Bronchial epithelial cell (primary cell): ENCODE results near the gene TMEM72. TPM values are rescaled to one million over a fixed set of nuclear protein-coding genes. Genes with fewer than 3 reads are reported as not detected.

ENCODE experiments used
- DNase-seq: peaks from one replicate; pipeline ENCODE4 v3.0.0-alpha.2; 2010; ENCODE audit warnings: low read depth
- FAIRE-seq: peaks from 2 replicates; lab custom pipeline; 2011; peaks lifted over from hg19 to GRCh38; lab: Jason Lieb, UNC
- H3K27me3 ChIP-seq: 2 replicates; pipeline ENCODE4 v1.5.1; 2011; ENCODE audit warnings: low read length; ENCODE audit not compliant: control insufficient read depth, insufficient read depth
- H3K36me3 ChIP-seq: 2 replicates; pipeline ENCODE4 v1.5.1; 2011; ENCODE audit warnings: low read length; ENCODE audit not compliant: control insufficient read depth, insufficient read depth
- H3K4me3 ChIP-seq: 2 replicates; pipeline ENCODE4 v1.5.1; 2011; ENCODE audit warnings: mild to moderate bottlenecking, low read depth, low read length, control low read depth
- total RNA-seq: library from RNA; depleted of rRNA; stranded (reverse); fragments of >200 nt; gene quantifications from 2 replicates; pipeline ENCODE4 v1.2.1, GENCODE V29; 2014
- TF ChIP-seq, protein P1 (sequence below): IDR thresholded peaks from 2 replicates; pipeline ENCODE4 v1.5.1; 2011; ENCODE audit warnings: mild to moderate bottlenecking, moderate library complexity, low read length, control low read depth, inconsistent platforms; ENCODE audit not compliant: insufficient read depth, severe bottlenecking

TMEM72 gene
- total RNA-seq, result not detected in 2 replicates

DNA sequence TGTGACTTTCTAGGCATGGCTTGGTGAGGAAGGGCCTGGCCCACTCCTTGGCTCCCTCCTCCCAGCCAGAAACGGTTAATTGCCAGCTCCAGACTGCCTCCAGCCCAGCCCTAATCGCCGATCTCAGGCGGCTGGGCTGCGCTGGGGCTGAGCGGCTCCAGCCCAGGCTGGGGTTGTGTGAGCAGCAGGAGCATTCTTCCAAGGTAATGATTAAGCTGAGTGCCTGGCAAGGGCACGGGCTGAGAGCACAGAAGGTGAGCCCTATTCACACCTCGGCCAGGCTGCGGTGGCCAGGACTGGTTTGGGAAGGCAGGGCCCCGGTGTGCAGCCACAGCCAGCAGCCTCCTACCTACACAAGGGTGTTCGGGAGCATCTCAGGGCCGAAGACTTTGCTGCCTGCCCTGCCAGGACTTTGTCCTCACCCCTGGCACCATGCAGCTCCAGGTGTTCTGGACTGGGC is at the start of gene TMEM72:
TSS of gene TMEM72 (plus strand) at position 257 of the 460 bp plus-strand sequence. CDS start at position 433, 176 bp downstream.
- DNase-seq (no peak), FAIRE-seq (no peak)
- TF ChIP-seq, protein P1, sequence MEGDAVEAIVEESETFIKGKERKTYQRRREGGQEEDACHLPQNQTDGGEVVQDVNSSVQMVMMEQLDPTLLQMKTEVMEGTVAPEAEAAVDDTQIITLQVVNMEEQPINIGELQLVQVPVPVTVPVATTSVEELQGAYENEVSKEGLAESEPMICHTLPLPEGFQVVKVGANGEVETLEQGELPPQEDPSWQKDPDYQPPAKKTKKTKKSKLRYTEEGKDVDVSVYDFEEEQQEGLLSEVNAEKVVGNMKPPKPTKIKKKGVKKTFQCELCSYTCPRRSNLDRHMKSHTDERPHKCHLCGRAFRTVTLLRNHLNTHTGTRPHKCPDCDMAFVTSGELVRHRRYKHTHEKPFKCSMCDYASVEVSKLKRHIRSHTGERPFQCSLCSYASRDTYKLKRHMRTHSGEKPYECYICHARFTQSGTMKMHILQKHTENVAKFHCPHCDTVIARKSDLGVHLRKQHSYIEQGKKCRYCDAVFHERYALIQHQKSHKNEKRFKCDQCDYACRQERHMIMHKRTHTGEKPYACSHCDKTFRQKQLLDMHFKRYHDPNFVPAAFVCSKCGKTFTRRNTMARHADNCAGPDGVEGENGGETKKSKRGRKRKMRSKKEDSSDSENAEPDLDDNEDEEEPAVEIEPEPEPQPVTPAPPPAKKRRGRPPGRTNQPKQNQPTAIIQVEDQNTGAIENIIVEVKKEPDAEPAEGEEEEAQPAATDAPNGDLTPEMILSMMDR, result no peak

DNA sequence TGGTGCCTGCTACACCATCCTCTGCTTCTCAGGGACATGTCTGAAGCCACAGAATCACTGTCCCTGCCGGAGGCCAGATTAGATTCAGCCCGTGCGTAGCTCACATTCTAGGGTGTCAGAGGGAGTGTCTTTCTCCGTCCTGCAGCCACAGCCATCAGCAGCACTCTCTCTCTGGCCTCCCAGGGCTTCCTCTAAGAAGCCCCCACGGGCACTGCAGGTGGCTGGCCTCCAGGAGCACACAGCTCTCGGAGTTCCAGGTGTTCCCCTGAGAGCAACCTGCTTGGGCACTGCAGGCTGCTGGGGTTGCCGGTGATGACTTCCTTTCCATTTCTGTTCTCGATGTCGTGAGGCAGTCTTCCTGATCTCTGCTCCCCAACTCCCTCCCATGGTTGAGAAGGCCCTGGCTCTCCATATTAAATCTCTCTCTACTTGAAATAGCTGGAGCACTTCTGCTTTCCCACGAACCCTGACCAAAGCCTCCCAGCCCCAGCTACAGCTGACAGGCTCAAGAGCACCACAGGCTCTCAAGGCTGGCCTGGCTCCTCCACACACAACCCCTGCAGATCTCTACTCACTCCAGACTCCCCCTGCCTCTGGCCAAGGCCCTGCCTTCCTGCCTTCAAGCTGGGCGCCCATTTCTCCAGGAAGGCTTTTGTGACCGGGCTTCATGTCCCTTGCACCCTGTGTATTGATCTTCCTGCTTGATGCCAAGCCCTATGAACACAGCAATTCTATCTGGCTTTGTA is 49.0 kb upstream of the TMEM72 start:
- H3K27me3 ChIP-seq, result peaks cover 3% of the 10 kb centered on the region
- H3K36me3 ChIP-seq, result no peaks in the 10 kb centered on the region
- FAIRE-seq (no peak), DNase-seq (no peak)
- TF ChIP-seq, protein P1, result no peak
- H3K4me3 ChIP-seq, result no peak overlapping the region

More for the DNA sequence above, at the start of gene TMEM72:
- Histone ChIP-seq H3K27me3 (no peaks in the 10 kb centered on the region), H3K4me3 (no peak within 1 kb of the TSS), H3K36me3 (no peaks in the 10 kb centered on the region)

DNA sequence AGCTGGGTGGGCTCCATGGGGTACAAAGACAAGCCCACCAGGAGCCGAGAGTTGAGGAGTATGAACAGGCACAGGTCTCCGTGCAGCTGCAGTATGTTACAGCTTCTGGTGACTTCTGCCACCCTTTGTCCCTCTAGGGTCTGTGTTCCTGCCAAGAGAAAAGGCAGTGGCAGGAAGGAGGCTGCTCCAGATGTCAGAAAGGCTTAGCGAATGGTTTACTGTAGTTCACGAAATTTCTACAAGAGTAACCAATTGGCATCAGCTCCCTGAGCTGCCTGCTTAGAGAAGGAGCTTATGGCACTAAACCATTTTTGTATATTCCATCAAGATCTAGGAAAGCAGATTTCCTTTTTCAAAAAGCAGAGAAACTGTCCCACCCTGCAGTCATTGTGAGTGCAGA is 48.2 kb upstream of the TMEM72 start:
- FAIRE-seq, result no peak
- H3K27me3 ChIP-seq, result peaks cover 3% of the 10 kb centered on the region

DNA sequence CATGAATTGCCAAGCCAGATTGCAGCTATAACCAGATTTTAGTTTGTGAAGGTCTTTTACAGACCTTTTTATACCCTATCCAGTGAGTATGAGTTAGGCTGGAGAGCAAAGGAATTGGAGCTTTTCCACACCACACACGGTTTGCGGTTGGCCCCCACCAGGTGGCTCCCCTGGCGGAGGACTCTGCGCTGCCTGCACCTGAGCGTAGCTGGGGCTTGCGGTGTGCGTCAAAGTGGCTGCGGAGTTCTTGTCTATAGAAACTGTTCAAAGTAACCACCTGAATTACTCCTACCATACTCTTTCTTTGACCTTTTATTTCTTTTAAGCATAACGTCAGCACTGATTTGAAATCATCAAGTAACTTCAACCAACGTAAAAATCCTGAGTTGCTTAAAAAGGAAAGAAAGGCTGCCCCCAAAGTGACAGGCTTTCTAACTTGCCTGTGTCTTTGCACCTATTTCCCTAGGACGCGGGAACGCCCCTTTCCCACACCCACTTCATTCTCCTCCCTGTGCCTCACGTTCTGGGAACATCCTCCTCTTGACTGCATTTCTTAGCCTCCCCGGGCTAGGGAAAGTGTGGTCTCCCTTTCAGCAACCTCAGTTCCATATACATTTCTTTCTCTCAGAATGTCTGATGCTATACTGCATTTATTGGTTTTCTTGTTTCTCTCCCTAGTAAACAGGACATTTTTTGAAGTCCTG is 47.6 kb upstream of the TMEM72 start:
- TF ChIP-seq, protein P1, result no peak
- no peaks in the 10 kb centered on the region for H3K36me3 ChIP-seq
- no peak overlapping the region for H3K4me3 ChIP-seq
- peaks cover 3% of the 10 kb centered on the region for H3K27me3 ChIP-seq
- DNase-seq (no peak), FAIRE-seq (no peak)

More for the DNA sequence above, 48.2 kb upstream of the TMEM72 start:
- Histone ChIP-seq H3K4me3 (no peak overlapping the region), H3K36me3 (no peaks in the 10 kb centered on the region)
- no peak for DNase-seq
- TF ChIP-seq, protein P1, result no peak

DNA sequence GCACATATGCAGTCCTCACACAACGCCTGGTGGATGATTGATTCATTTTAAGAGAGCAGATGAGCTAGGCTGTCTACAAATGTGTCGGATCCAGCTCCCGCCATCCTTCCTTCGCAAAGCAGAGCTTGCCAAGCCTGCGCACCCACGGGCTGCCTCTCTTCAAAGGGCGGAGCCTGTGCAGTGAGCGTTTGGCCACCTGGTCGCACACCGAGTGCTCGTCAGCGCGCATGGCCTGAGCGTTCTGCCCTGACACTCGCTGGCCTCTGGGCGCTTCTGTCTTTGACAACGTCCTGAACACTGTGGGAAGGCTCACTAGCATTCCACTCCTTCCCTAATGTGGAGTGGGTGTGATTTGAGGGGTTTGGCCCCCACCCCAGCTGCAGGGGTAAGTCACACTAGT is 47.1 kb upstream of the TMEM72 start:
- no peak for FAIRE-seq
- TF ChIP-seq, protein P1, result no peak
- no peak for DNase-seq

More for the DNA sequence above, 47.1 kb upstream of the TMEM72 start:
- Histone ChIP-seq H3K4me3 (peak overlapping the region; percentile 37), H3K36me3 (no peaks in the 10 kb centered on the region), H3K27me3 (peaks cover 3% of the 10 kb centered on the region)
